Spinal cord (tissue), 10 donors: Measurements from ENCODE around the gene FBN2. TPM values are rescaled to one million over a fixed set of nuclear protein-coding genes. Genes with fewer than 3 reads are reported as not detected.

Experiments used
- DNase-seq, 6 donors: peaks; one replicate each; pipeline versions ENCODE4 v3.0.0 to v3.0.0-alpha.2; 2013 to 2015; ENCODE audit warnings: low spot score in 6 of 6, low read depth in 4 of 6
- H3K27ac ChIP-seq: one replicate; pipeline ENCODE4 v1.5.1; 2013; ENCODE audit warnings: low read depth, low read length, control low read depth
- H3K27me3 ChIP-seq: one replicate; pipeline ENCODE4 v1.6.1; 2013; ENCODE audit warnings: low read length; ENCODE audit not compliant: control insufficient read depth, insufficient read depth
- H3K36me3 ChIP-seq: one replicate; pipeline ENCODE4 v1.6.1; 2013; ENCODE audit warnings: low read length; ENCODE audit not compliant: control insufficient read depth, insufficient read depth
- H3K4me1 ChIP-seq: one replicate; pipeline ENCODE4 v1.6.1; 2013; ENCODE audit warnings: low read length; ENCODE audit not compliant: control insufficient read depth, insufficient read depth
- H3K4me3 ChIP-seq: one replicate; pipeline ENCODE4 v1.5.1; 2013; ENCODE audit warnings: low read depth, low read length, control low read depth
- H3K9me3 ChIP-seq: one replicate; pipeline ENCODE4 v1.6.1; 2013; ENCODE audit warnings: low read length; ENCODE audit not compliant: control insufficient read depth, insufficient read depth
- WGBS: methylation state at CpG from one replicate; pipeline ENCODE4 v1.1.5; 2013; ENCODE audit warnings: missing lambda C conversion rate; ENCODE audit not compliant: insufficient coverage; 5-methylcytosine and 5-hydroxymethylcytosine counted together
- long read RNA-seq, 4 donors: transcript quantifications; one replicate each; lab custom pipeline, GENCODE V29; 2026
- polyA plus RNA-seq, 2 donors: library from polyadenylated mRNA; unstranded; fragments of 120-200 nt; gene quantifications; one replicate each; pipeline ENCODE4 v1.2.1, GENCODE V29; 2013; ENCODE audit not compliant: insufficient read length in 2 of 2
- total RNA-seq, 2 donors: library from RNA; depleted of rRNA in 1 of 2; stranded (reverse); fragments of 120-200 nt in 1 of 2; fragments of >200 nt in 1 of 2; gene quantifications; one replicate each; pipeline versions ENCODE4 v1.2.3 to v1.2.4, GENCODE V29; 2013 to 2014
- donor health status: healthy.

Gene FBN2
- total RNA-seq (100 to 1,000 TPM in 1 of 2 donors, 10 to 100 TPM in 1; 99.7 to 134 TPM), polyA plus RNA-seq (10 to 100 TPM; 11.9 to 19.1 TPM)
- long read RNA-seq, donor 1 = 0 reads
- long read RNA-seq, donor 2 = 0 reads
- long read RNA-seq, donor 3 = 0 reads
- long read RNA-seq, donor 4 = 0 reads

- peak in 1 of 6 donors; percentile 36 for DNase-seq
- no peaks in the 10 kb centered on the region for H3K9me3 ChIP-seq
- WGBS = 0% methylated on average over 26 of the region's 26 CpGs
- H3K27ac ChIP-seq = peak within 1 kb of the TSS; percentile 75
- peak within 1 kb of the TSS; percentile 83 for H3K4me3 ChIP-seq
- H3K27me3 ChIP-seq = peaks cover 31% of the 10 kb centered on the region
- H3K36me3 ChIP-seq = no peaks in the 10 kb centered on the region
- H3K4me1 ChIP-seq = peaks cover 23% of the 10 kb centered on the region
Observed at GRCh38 chr5:128538000-128538249, at the start of gene FBN2. Gene FBN2 (minus strand): TSS chr5:128538245. CDS start chr5:128537603, 642 bp downstream.

- WGBS = no CpG with 5 or more reads among the region's 2 CpGs
- no peaks in the 10 kb centered on the region for H3K36me3 ChIP-seq
- H3K4me1 ChIP-seq = no peaks in the 10 kb centered on the region
- no peaks in the 10 kb centered on the region for H3K9me3 ChIP-seq
- H3K4me3 ChIP-seq = no peak overlapping the region
- no peak for DNase-seq
- H3K27me3 ChIP-seq = no peaks in the 10 kb centered on the region
- H3K27ac ChIP-seq = no peak overlapping the region
Observed at GRCh38 chr5:128587275-128587674, 49.2 kb upstream of the FBN2 start.

- WGBS = no CpG with 5 or more reads among the region's 1 CpG
- no peaks in the 10 kb centered on the region for H3K4me1 ChIP-seq
- DNase-seq = no peak
- no peak overlapping the region for H3K4me3 ChIP-seq
- H3K36me3 ChIP-seq = no peaks in the 10 kb centered on the region
- no peak overlapping the region for H3K27ac ChIP-seq
- no peaks in the 10 kb centered on the region for H3K9me3 ChIP-seq
- H3K27me3 ChIP-seq = no peaks in the 10 kb centered on the region
Observed at GRCh38 chr5:128586848-128587247, 48.8 kb upstream of the FBN2 start.

GRCh38 chr5:128579639-128580038 is 41.6 kb upstream of the FBN2 start:
- Histone ChIP-seq H3K4me1 (no peaks in the 10 kb centered on the region), H3K36me3 (no peaks in the 10 kb centered on the region), H3K27me3 (no peaks in the 10 kb centered on the region), H3K27ac (no peak overlapping the region), H3K9me3 (no peaks in the 10 kb centered on the region), H3K4me3 (no peak overlapping the region)
- DNase-seq = no peak
- WGBS = 80% methylated on average over 3 of the region's 4 CpGs

- H3K4me1 ChIP-seq = no peaks in the 10 kb centered on the region
- DNase-seq = peak in 1 of 6 donors; percentile 2
- no peaks in the 10 kb centered on the region for H3K9me3 ChIP-seq
- H3K27me3 ChIP-seq = no peaks in the 10 kb centered on the region
- no peak overlapping the region for H3K4me3 ChIP-seq
- no CpG with 5 or more reads among the region's 3 CpGs for WGBS
- no peak overlapping the region for H3K27ac ChIP-seq
- no peaks in the 10 kb centered on the region for H3K36me3 ChIP-seq
Observed at GRCh38 chr5:128579093-128579492, 41.0 kb upstream of the FBN2 start.

- 91% methylated on average over 1 of the region's 1 CpG for WGBS
- no peaks in the 10 kb centered on the region for H3K9me3 ChIP-seq
- no peak overlapping the region for H3K27ac ChIP-seq
- no peaks in the 10 kb centered on the region for H3K4me1 ChIP-seq
- no peak for DNase-seq
- H3K27me3 ChIP-seq = no peaks in the 10 kb centered on the region
- no peaks in the 10 kb centered on the region for H3K36me3 ChIP-seq
- no peak overlapping the region for H3K4me3 ChIP-seq
Observed at GRCh38 chr5:128574041-128574440, 36.0 kb upstream of the FBN2 start.

- H3K27ac ChIP-seq = no peak overlapping the region
- no peaks in the 10 kb centered on the region for H3K27me3 ChIP-seq
- H3K36me3 ChIP-seq = no peaks in the 10 kb centered on the region
- WGBS = 100% methylated on average over 1 of the region's 2 CpGs
- H3K4me3 ChIP-seq = no peak overlapping the region
- H3K9me3 ChIP-seq = no peaks in the 10 kb centered on the region
- H3K4me1 ChIP-seq = no peaks in the 10 kb centered on the region
- no peak for DNase-seq
Observed at GRCh38 chr5:128572930-128573319, 34.9 kb upstream of the FBN2 start.

- DNase-seq = no peak
- WGBS = 100% methylated on average over 1 of the region's 4 CpGs
- Histone ChIP-seq H3K27me3 (no peaks in the 10 kb centered on the region), H3K9me3 (no peaks in the 10 kb centered on the region), H3K27ac (no peak overlapping the region), H3K36me3 (no peaks in the 10 kb centered on the region), H3K4me1 (no peaks in the 10 kb centered on the region), H3K4me3 (no peak overlapping the region)
Observed at GRCh38 chr5:128572051-128572929, 34.2 kb upstream of the FBN2 start.

- WGBS = 100% methylated on average over 1 of the region's 2 CpGs
- H3K4me3 ChIP-seq = no peak overlapping the region
- H3K36me3 ChIP-seq = no peaks in the 10 kb centered on the region
- no peaks in the 10 kb centered on the region for H3K9me3 ChIP-seq
- DNase-seq = no peak
- no peaks in the 10 kb centered on the region for H3K4me1 ChIP-seq
- no peaks in the 10 kb centered on the region for H3K27me3 ChIP-seq
- no peak overlapping the region for H3K27ac ChIP-seq
Observed at GRCh38 chr5:128566178-128566577, 28.1 kb upstream of the FBN2 start.
